Measurements from ENCODE around the gene VWA8. TPM values are rescaled to one million over a fixed set of nuclear protein-coding genes. Genes with fewer than 3 reads are reported as not detected.

The VWA8 gene
- total and polyA plus RNA-seq, 2 of the 8 experiments (the other 6 are each of a cell fraction or from before 2014, with no cell fraction given), result 5.9 to 19.6 TPM

DNA sequence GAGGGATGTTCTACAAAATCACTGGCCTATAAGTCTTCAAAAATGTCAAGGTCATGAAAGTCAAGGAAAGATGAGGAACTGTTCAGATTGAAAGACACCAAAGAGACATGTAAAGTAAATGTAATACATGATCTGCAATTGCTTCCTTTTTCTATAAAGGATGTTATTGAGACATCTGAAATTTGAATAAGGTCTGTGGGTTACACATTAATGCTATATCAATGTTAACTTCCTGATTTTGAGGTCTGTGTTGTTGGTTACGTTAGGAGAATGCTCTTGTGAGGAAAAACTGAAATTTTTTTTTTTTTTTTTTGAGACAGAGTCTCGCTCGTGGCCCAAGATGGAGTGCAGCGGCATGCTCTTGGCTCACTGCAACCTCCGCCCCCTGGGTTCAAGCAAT lies 306.1 kb downstream of the VWA8 start:
- H2AFZ ChIP-seq (ENCODE audit: low read length), result no peak overlapping the region
- WGBS, 2 experiments (ENCODE audit: extremely low coverage in 1 of 2, insufficient coverage in 1 of 2, insufficient read length in 1 of 2, insufficient replicate concordance in 2 of 2, low coverage in 1 of 2, low lambda C conversion rate in 2 of 2, missing lambda C conversion rate in 1 of 2), result 69% methylated on average over 5 of the region's 5 CpGs; no CpG with 5 or more reads in 1 of the 2 experiments
- H4K20me1 ChIP-seq (replicated peaks in 1 of 2; ENCODE audit: control insufficient read depth in 1 of 2, insufficient read depth in 2 of 2, low read length in 2 of 2), result peaks cover 0 to 1% of the 10 kb centered on the region in 2 experiments
- H4K91ac ChIP-seq (replicated peaks; ENCODE audit: insufficient read length, low read length), result no peak overlapping the region
- CTCF ChIA-PET (ENCODE audit: partially characterized antibody), result no interaction called here
- no peak overlapping the region for H3K9ac ChIP-seq (replicated peaks in 1 of 4; ENCODE audit: extremely low read depth in 1 of 4, low read depth in 3 of 4, low read length in 3 of 4)
- H3K4me1 ChIP-seq (replicated peaks in 1 of 4; ENCODE audit: control insufficient read depth in 3 of 4, insufficient read depth in 4 of 4, low read length in 3 of 4), result no peaks in the 10 kb centered on the region
- no peak overlapping the region for H2AK5ac ChIP-seq (ENCODE audit: low read depth, low read length)
- H3K18ac ChIP-seq (ENCODE audit: extremely low read depth, low read length), result no peak overlapping the region
- H2BK15ac ChIP-seq (ENCODE audit: low read length), result no peak overlapping the region
- no peak overlapping the region for H2BK5ac ChIP-seq (ENCODE audit: low read depth, low read length)
- H3K79me1 ChIP-seq (ENCODE audit: low read depth, low read length), result 0 out of 2 replicates have a peak, but pooled peaks cover 2% of the 10 kb centered on the region
- no peak overlapping the region for H3K56ac ChIP-seq (replicated peaks; ENCODE audit: insufficient read length, low read depth, low read length)
- TF ChIP-seq CTBP2 (IDR thresholded peaks at IDR 0.05; ENCODE audit: borderline replicate concordance, insufficient read depth, insufficient read length, low read length) (no peak), CBX5 (IDR thresholded peaks at IDR 0.05; ENCODE audit: low read depth, low read length) (no peak), SIX5 (IDR thresholded peaks at IDR 0.05; ENCODE audit: low read depth, low read length) (no peak), CHD1 (IDR thresholded peaks at IDR 0.05; ENCODE audit: low read depth, low read length) (no peak), POU5F1 (IDR thresholded peaks at IDR 0.05; ENCODE audit: low read depth, low read length) (no peak), POLR2AphosphoS5 (IDR thresholded peaks at IDR 0.05; ENCODE audit: low read depth, low read length) (no peak)
- H2BK120ac ChIP-seq (replicated peaks; ENCODE audit: low read depth, low read length), result no peak overlapping the region
- no peak overlapping the region for H4K5ac ChIP-seq (ENCODE audit: insufficient read length, low read depth, low read length)
- no peak overlapping the region for H3K4me2 ChIP-seq (ENCODE audit: insufficient read depth in 1 of 2, low read depth in 2 of 2, low read length in 2 of 2)
- no peak overlapping the region for H4K8ac ChIP-seq (ENCODE audit: extremely low read depth, insufficient read depth, low read length)
- no peak overlapping the region for H3K4ac ChIP-seq (replicated peaks; ENCODE audit: insufficient read length, low read depth, low read length)
- H3K14ac ChIP-seq (ENCODE audit: insufficient read length), result no peak overlapping the region
- no peak overlapping the region for H2BK20ac ChIP-seq (ENCODE audit: low read length)
- no peak overlapping the region for H2BK12ac ChIP-seq (ENCODE audit: low read depth, low read length)
- DNase-seq (ENCODE audit: low read depth in 1 of 2, low spot score in 2 of 2) (no peak), FAIRE-seq (no peak)
- no peak overlapping the region for H3K23ac ChIP-seq (ENCODE audit: insufficient read length)
- H3K36me3 ChIP-seq (ENCODE audit: control insufficient read depth in 2 of 4, insufficient read depth in 4 of 4, low read length in 3 of 4), result no peaks in the 10 kb centered on the region; a peak in 1 of 8 replicates
- POLR2A ChIA-PET (ENCODE audit: partially characterized antibody), result no interaction called here
- no peak overlapping the region for H3K4me3 ChIP-seq (ENCODE audit: extremely low read depth in 1 of 4, insufficient read depth in 2 of 4, low read depth in 3 of 4, low read length in 4 of 4)
- no peaks in the 10 kb centered on the region for H3K79me2 ChIP-seq (ENCODE audit: control insufficient read depth in 1 of 2, insufficient read depth in 2 of 2, low read length in 2 of 2)
- H3K27me3 ChIP-seq (replicated peaks in 1 of 4; ENCODE audit: control insufficient read depth in 3 of 4, extremely low read depth in 1 of 4, insufficient read depth in 3 of 4, low read length in 3 of 4), result no peaks in the 10 kb centered on the region
- H3K23me2 ChIP-seq (ENCODE audit: low read depth, low read length), result no peaks in the 10 kb centered on the region
- H3K9me3 ChIP-seq (ENCODE audit: insufficient read depth in 2 of 2, low read depth in 1 of 2, low read length in 1 of 2), result peaks cover 0 to 4% of the 10 kb centered on the region in 2 experiments; a peak in 1 of 4 replicates
- H3K27ac ChIP-seq (ENCODE audit: low read depth, low read length), result no peak overlapping the region
